Effector memory CD8-positive, alpha-beta T cell (primary cell): ENCODE results near the gene NPEPL1.
"Not testable (repeated sequence)": the region's sequence is repeated elsewhere in the genome, so short reads cannot be mapped to it uniquely, and the experiment has no call there.

Experiments
- ATAC-seq: fragments of 150-1000 bp; cut with Tn5 transposase; replicated peaks from 2 replicates; pipeline ENCODE4 v1.10.0; 2021; ENCODE audit warnings: mild to moderate bottlenecking, moderate library complexity
- DNase-seq, 3 experiments: peaks; one replicate each; pipeline ENCODE4 v3.0.0; 2021
- H3K27ac Mint-ChIP-seq, 2 donors: one replicate each; pipeline ENCODE4 v1.8.0; 2022; ENCODE audit warnings: mild to moderate bottlenecking in 2 of 2, mixed read lengths in 2 of 2, moderate library complexity in 2 of 2
- H3K27me3 Mint-ChIP-seq, 2 donors: one replicate each; pipeline ENCODE4 v1.8.0; 2022; ENCODE audit warnings: mixed read lengths in 2 of 2
- H3K36me3 Mint-ChIP-seq: one replicate; pipeline ENCODE4 v1.8.0; 2022; ENCODE audit warnings: mild to moderate bottlenecking, moderate library complexity, mixed read lengths; ENCODE audit not compliant: insufficient read depth
- H3K4me1 Mint-ChIP-seq, 2 donors: one replicate each; pipeline ENCODE4 v1.8.0; 2022; ENCODE audit warnings: low read depth in 2 of 2, mixed read lengths in 2 of 2
- H3K4me3 Mint-ChIP-seq, 2 donors: one replicate each; pipeline ENCODE4 v1.8.0; 2022; ENCODE audit warnings: mild to moderate bottlenecking in 2 of 2, mixed read lengths in 2 of 2, moderate library complexity in 2 of 2
- H3K9me3 Mint-ChIP-seq, 2 donors: one replicate each; pipeline ENCODE4 v1.8.0; 2022; ENCODE audit warnings: mixed read lengths in 2 of 2

The NPEPL1 gene

DNA sequence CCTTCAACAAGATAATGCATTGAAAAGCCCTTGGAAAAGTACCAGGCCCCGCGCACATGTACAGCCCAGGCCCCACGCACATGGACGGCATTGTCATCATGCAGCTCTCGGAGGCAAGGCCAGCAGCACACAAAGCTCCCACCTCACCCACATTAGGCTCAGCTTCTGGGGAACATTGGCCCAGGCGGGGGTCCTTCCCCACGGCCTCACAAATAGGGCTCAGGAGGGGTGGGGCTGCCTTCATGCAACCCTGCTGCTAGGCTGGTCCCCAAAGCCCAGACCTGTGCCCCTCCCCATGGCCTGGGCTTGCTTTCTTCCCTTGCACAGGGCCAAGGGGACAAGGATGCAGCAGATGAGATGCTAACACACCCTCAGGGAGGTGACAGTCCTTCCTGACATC, 26.7 kb downstream of the NPEPL1 start:
- ATAC-seq, result no peak
- Mint-ChIP-seq H3K36me3 (peaks cover under 1% of the 10 kb centered on the region), H3K27ac (no peak overlapping the region), H3K4me3 (no peak overlapping the region), H3K9me3 (no peaks in the 10 kb centered on the region), H3K4me1 (peaks cover 0 to 2% of the 10 kb centered on the region in 2 donors), H3K27me3 (peaks cover 36 to 41% of the 10 kb centered on the region in 2 donors)
- no peak for DNase-seq

DNA sequence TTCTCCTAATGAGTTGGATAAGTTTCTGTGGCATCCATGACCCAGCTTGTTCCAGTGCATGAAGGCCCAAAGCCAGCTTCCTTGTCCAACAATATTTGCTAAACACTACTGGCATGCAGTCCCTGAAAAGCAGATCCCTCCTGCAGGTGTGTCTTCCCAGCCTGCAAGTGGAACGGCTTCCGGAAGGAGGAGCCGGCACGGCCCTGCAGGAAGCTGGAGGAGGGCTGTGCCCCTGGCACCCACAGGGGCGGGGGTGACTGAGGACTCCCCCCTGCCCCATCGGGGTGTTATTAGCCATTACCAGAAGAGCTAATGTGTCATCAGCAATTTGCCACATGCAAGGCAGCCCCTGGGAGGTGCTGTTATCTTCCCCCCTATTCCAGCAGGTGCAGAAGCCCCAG, 27.4 kb downstream of the NPEPL1 start:
- peaks cover 43 to 48% of the 10 kb centered on the region in 2 donors for H3K27me3 Mint-ChIP-seq
- ATAC-seq, result no peak

DNA sequence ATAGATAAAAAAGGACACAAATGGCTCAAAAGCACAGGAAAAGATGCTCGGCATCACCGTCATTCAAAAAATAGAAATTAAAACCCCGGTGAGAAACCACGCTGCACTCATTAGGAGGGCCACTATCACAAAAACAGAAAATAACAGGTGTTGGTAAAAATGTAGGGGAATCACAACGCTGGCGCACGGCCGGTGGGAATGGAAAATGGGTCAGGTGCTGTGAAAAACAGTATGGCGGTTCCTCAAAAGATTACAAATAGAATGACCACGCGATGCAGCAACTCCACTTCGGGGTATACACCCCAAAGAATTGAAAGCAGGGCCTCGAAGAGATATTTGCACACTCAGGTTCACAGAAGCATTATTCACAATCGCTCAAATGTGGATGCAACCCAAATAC, 28.3 kb downstream of the NPEPL1 start:
- Mint-ChIP-seq H3K27me3 (peaks cover 47 to 53% of the 10 kb centered on the region in 2 donors), H3K36me3 (no peaks in the 10 kb centered on the region), H3K9me3 (no peaks in the 10 kb centered on the region), H3K4me1 (peaks cover 0 to 2% of the 10 kb centered on the region in 2 donors), H3K4me3 (no peak overlapping the region), H3K27ac (no peak overlapping the region)
- no peak for DNase-seq
- ATAC-seq, result no peak

More for the DNA sequence above, 27.4 kb downstream of the NPEPL1 start:
- Mint-ChIP-seq H3K4me3 (no peak overlapping the region), H3K4me1 (peaks cover 0 to 2% of the 10 kb centered on the region in 2 donors), H3K27ac (no peak overlapping the region), H3K36me3 (no peaks in the 10 kb centered on the region), H3K9me3 (no peaks in the 10 kb centered on the region)
- peak in 1 of 3 experiments; percentile 0 for DNase-seq

DNA sequence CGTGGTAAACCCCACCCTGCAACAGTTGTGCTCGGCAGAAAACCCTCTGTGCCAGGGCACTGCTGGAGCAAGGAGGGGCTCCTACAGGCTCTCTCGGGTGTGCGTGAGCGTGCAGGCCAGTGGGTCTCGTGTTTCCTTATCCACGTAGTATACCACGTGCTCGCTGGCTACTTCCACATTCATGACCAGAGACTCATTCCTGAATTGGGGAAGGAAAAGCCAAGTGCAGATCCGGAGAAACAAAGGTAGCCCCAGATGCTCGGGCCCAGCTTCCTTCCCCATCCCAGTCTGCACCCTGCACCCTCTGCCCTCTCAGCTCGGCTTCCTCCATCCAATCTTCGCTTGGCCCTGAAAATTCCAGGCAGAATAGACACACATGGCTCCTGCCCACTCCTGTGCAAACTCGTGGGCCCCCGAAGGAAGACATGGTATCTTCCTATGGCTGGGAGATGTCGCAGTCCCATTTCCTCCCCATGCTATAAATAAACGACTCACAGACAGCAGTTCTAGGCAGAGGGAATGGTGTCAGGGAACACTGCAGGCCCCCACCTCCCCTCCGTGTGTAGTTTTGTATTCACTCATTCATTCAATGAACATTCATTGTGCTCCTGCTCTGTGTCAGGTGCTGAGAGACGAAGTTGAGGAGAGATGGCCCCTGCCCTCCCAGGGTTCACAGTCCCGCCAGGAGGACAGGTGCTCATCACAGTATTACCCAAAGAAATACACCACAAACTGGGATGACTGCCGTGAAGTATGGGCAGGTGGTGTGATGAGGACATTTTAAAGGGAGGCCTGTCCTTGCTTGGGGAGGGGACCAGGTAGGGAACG, 29.6 kb downstream of the NPEPL1 start:
- DNase-seq, result no peak
- ATAC-seq, result no peak
- Mint-ChIP-seq H3K4me1 (peaks cover 0 to 1% of the 10 kb centered on the region in 2 donors), H3K27me3 (peaks cover 54 to 66% of the 10 kb centered on the region in 2 donors), H3K4me3 (no peak overlapping the region), H3K36me3 (no peaks in the 10 kb centered on the region), H3K27ac (no peak overlapping the region), H3K9me3 (no peaks in the 10 kb centered on the region)

DNA sequence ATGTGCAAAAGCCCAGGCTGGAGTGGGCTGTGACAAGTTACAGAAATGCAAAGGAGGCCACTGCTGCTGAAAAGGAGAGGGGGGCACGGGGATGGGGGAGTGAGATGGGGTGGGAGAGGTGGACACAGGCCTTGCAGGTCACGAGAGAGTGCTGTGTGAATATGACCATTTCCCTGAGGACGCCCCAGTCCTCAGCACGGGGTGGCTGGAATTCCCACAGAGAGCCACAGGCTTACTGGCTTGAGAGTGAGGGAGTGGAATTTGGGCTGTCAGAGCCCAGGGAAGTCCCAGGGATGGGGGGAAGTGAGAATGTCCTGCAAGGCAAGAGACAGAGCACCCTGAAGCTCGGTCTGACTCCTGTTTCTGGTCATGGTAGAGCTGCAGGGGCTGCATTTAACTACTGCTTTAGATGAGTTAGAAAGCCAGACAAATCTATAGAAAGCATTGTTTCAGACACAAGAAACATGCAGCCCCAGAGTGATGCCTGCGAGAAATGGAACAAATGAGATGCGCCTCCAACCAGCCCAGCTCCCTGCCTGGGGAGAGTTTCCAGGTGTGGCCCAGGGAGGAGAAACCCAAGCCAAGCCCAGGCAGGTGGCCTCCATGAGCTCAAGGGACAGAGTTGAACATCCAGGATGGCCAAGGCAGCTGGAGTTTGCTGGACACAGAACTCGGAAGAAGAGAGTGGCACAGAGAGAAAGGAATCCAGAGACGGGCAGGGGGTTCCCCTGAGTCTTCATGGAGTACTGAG, 30.5 kb downstream of the NPEPL1 start:
- H3K27ac Mint-ChIP-seq, result no peak overlapping the region
- no peaks in the 10 kb centered on the region for H3K36me3 Mint-ChIP-seq
- H3K4me1 Mint-ChIP-seq, result no peaks in the 10 kb centered on the region
- ATAC-seq (no peak), DNase-seq (no peak)
- peaks cover 54 to 75% of the 10 kb centered on the region in 2 donors for H3K27me3 Mint-ChIP-seq
- H3K9me3 Mint-ChIP-seq, result no peaks in the 10 kb centered on the region
- H3K4me3 Mint-ChIP-seq, result no peak overlapping the region

DNA sequence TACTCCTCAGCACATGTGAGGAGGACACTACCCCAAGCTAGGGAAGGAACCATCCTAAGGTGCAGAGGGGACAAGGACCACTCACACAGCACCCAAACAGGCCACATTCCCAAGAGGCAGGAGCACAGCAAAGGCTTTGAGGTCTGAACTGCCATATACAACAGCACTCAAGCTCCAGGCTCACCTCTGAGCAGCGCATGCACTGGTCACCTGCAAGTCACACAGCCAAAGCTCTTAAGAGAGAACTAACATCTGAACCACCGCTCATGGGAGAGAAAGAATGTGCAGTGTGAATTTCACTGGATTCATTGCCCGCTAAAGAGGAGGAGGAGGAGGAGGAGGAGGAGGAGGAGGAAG, 31.0 kb downstream of the NPEPL1 start:
- no peak overlapping the region for H3K4me3 Mint-ChIP-seq
- H3K4me1 Mint-ChIP-seq, result no peaks in the 10 kb centered on the region
- H3K9me3 Mint-ChIP-seq, result no peaks in the 10 kb centered on the region
- peaks cover 54 to 77% of the 10 kb centered on the region in 2 donors for H3K27me3 Mint-ChIP-seq
- H3K27ac Mint-ChIP-seq, result no peak overlapping the region
- DNase-seq (no peak), ATAC-seq (no peak)
- no peaks in the 10 kb centered on the region for H3K36me3 Mint-ChIP-seq

DNA sequence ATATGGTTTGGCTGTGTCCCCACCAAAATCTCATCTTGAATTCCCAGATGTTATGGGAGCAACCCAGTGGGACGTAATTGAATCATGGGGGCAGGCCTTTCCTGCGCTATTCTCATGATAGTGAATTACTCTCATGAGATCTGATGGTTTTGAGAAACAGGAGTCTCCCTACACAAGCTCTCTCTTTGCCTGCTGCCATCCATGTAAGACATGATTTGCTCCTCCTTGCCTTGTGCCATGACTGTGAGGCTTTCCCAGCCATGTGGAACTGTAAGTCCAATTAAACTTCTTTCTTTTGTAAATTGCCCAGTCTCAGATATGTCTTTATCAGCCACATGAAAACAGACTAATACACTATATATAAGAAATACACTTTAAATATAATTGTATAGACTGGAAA, 33.6 kb downstream of the NPEPL1 start:
- not testable (repeated sequence) for H3K27ac Mint-ChIP-seq, DNase-seq, ATAC-seq, H3K4me1 Mint-ChIP-seq, H3K9me3 Mint-ChIP-seq, H3K4me3 Mint-ChIP-seq, H3K36me3 Mint-ChIP-seq
- H3K27me3 Mint-ChIP-seq, result peaks cover 54 to 84% of the 10 kb centered on the region in 2 donors

DNA sequence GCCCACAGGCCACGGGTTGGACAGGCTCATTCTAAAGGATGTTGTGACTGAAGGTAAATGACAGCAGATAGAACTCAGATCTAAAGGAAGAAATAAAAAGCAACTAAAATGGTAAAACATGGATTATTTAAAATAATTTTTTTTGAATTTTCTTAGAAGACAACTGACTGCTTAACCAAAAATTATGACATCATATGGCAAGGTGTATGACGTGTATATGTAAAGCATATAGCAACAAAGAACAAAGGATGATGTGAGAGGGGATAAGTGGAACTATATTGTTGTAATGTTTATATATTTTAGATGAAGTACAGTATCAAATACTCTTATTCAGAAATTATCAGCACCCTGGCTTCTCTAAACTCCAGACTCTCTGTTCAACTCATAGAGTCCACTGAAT, 38.6 kb downstream of the NPEPL1 start:
- peaks cover 23 to 55% of the 10 kb centered on the region in 2 donors for H3K27me3 Mint-ChIP-seq
- no peak overlapping the region for H3K27ac Mint-ChIP-seq
- no peaks in the 10 kb centered on the region for H3K4me1 Mint-ChIP-seq
- no peaks in the 10 kb centered on the region for H3K9me3 Mint-ChIP-seq
- DNase-seq, result no peak
- no peaks in the 10 kb centered on the region for H3K36me3 Mint-ChIP-seq
- no peak for ATAC-seq
- H3K4me3 Mint-ChIP-seq, result no peak overlapping the region

DNA sequence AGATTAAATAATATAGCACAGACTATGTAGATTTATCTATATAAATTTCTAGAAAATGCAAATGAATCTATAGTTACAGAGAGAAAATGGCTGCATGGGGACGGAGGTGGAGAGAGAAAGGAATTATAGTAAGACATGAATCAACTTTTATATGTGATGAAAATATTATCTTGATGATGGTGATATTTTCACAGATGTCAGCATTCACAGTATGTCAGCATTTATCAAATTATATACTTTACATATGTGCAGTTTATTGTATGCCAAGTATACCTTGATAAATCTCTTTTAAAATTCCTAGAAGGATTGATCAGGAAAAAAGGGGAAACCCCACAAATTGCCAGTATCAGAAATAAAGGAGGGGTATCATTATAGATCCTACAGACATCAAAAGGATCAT, 44.6 kb downstream of the NPEPL1 start:
- ATAC-seq, result no peak
- H3K36me3 Mint-ChIP-seq, result no peaks in the 10 kb centered on the region

DNA sequence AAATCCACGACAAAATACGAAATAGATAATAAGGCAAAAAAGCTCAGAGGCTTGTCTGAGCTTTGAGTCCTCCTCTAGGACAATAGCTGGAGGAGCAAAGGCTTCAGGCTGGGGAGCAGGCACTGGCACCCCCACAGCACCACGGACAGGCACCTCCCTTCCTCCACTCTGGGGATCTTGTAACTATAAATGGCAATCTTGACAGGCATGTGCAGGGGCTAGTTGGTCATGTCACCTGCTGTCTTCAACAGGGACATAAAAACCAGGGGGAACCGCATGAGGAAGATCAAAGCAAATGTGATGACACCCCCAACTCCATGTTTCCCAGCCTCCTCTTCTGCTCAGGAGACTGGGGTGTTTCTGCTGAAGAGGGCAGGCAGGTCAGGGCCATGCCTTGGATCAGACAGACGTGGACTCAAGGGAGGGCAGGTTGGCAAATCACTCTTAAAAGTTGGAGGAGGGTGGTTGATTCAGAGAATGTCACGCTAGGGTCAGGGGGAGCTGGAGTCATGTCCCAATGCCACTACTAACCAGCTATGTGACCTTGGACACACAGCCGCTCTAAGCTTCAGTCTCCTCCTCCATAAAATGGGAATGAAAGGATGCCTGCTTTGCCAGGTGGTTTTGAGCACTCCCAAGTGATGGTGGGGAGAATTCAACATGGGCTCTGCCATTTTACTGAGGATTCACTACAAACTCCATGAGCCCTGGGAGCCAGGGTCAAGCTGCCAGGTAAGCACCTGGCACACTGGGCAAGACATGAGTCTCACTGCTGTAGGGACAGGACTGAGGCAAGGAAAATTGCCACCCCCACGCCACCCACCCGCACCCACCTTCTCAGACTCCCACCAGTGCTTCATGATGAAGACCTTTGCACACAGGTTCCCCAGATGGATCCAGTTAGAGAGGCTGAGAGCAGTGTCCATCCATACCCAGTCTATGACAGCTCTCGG, 48.0 kb downstream of the NPEPL1 start:
- Mint-ChIP-seq H3K9me3 (no peaks in the 10 kb centered on the region), H3K36me3 (no peaks in the 10 kb centered on the region), H3K4me1 (no peaks in the 10 kb centered on the region), H3K27ac (no peak overlapping the region), H3K27me3 (peaks cover 38 to 51% of the 10 kb centered on the region in 2 donors), H3K4me3 (no peak overlapping the region)
- DNase-seq, result no peak
- ATAC-seq, result no peak

More for the DNA sequence above, 44.6 kb downstream of the NPEPL1 start:
- Mint-ChIP-seq H3K4me1 (no peaks in the 10 kb centered on the region), H3K4me3 (no peak overlapping the region), H3K27ac (no peak overlapping the region), H3K27me3 (peaks cover 18 to 34% of the 10 kb centered on the region in 2 donors), H3K9me3 (no peaks in the 10 kb centered on the region)
- no peak for DNase-seq

DNA sequence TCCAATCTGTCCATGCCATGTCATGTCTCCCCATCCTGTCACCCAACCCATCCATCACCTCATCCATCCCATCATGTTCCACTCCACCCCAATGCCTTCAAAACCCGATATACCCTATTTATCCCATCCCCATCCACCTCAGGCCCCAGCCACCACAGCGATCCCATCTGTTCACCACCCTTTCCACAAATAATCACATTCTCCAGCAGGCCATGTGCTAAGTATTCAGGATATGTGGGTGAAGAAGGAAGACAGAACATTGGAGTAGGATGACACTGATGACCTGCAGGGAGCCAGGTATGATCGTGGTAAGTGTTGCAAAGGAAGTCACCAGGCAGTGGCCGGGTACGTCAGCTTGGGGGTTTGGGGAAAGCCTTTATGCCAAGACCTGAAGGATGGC, 48.8 kb downstream of the NPEPL1 start:
- no peak overlapping the region for H3K4me3 Mint-ChIP-seq
- H3K4me1 Mint-ChIP-seq, result no peaks in the 10 kb centered on the region
- no peaks in the 10 kb centered on the region for H3K36me3 Mint-ChIP-seq
- no peak overlapping the region for H3K27ac Mint-ChIP-seq
- no peaks in the 10 kb centered on the region for H3K9me3 Mint-ChIP-seq
- peaks cover 42 to 56% of the 10 kb centered on the region in 2 donors for H3K27me3 Mint-ChIP-seq
- DNase-seq (no peak), ATAC-seq (no peak)

DNA sequence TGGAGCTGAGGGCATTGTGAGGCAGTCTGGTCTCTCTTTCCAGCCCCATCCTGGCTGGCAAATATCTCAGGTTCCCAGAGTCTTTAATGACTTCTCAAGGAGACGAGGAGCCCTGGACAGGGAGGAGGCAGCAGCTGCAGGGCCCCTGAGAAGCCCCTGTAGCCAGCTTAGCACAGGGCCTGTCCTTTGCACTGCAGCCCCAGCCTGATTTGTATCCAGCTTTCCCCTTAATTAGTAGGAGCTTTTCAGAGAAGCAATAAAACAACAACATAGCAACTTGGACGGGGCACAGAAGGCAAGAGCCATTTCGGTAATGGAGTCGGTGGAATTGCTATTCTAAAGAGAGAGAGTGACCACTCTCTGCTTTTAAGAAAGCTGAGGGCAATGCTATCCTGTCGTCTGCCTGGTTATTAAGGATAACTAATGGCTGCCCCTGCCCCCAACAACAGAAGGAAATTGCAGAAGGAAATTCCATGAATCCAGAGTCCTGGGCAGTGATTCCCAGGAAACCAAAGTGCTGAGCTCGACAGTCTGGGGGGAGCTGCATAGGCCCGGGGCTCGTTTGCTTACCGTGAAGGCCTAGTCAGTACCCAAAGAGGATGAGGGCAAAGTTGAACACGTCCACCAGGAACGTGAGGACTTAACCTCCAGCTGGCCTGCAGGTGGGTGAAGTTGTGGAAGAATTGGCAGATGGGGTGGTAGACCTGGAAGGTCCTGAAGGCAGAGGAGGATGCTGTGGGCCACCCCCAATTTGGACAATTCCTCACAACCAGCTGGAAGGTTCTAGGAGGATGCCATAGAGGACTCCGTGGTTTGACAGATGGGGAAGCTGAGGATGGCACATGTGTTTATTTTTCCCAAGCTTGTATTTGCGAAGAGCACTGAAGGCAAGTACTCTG, 50.3 kb downstream of the NPEPL1 start:
- Mint-ChIP-seq H3K36me3 (no peaks in the 10 kb centered on the region), H3K4me1 (no peaks in the 10 kb centered on the region), H3K27me3 (peaks cover 50 to 71% of the 10 kb centered on the region in 2 donors), H3K4me3 (no peak overlapping the region), H3K27ac (no peak overlapping the region), H3K9me3 (no peaks in the 10 kb centered on the region)
- ATAC-seq, result no peak
- DNase-seq, result no peak
